Duodenal mucosa (tissue), 2 donors: ENCODE measurements around the gene CNTN5.

Source experiments
- H3K27ac ChIP-seq: one replicate; pipeline ENCODE4 v1.7.0; 2013; ENCODE audit warnings: low read depth, low read length
- H3K27me3 ChIP-seq, 2 donors: one replicate each; pipeline ENCODE4 v1.7.0; 2013; ENCODE audit warnings: low read length in 2 of 2, control low read depth in 1 of 2; ENCODE audit not compliant: insufficient read depth in 2 of 2, control insufficient read depth in 1 of 2
- H3K36me3 ChIP-seq, 2 donors: one replicate each; pipeline ENCODE4 v1.7.0; 2013; ENCODE audit warnings: low read length in 2 of 2, control low read depth in 1 of 2; ENCODE audit not compliant: insufficient read depth in 2 of 2, control insufficient read depth in 1 of 2
- H3K4me1 ChIP-seq, 2 donors: one replicate each; pipeline ENCODE4 v1.7.0; 2013; ENCODE audit warnings: low read length in 2 of 2, control low read depth in 1 of 2; ENCODE audit not compliant: insufficient read depth in 2 of 2, control insufficient read depth in 1 of 2
- H3K4me3 ChIP-seq, 2 donors: one replicate each; pipeline ENCODE4 v1.7.0; 2013; ENCODE audit warnings: low read length in 2 of 2, low read depth in 1 of 2
- H3K9ac ChIP-seq, 2 donors: one replicate each; pipeline ENCODE4 v1.7.0; 2013; ENCODE audit warnings: low read length in 2 of 2, low read depth in 1 of 2
- H3K9me3 ChIP-seq, 2 donors: one replicate each; pipeline ENCODE4 v1.7.0; 2013; ENCODE audit warnings: low read length in 2 of 2, control low read depth in 1 of 2; ENCODE audit not compliant: control insufficient read depth in 1 of 2

CNTN5 gene

GRCh38 chr11:100094121-100094865 is 1073.5 kb downstream of the CNTN5 start:
- H3K36me3 ChIP-seq, result no peaks in the 10 kb centered on the region
- H3K9me3 ChIP-seq, result no peaks in the 10 kb centered on the region
- H3K9ac ChIP-seq, result no peak overlapping the region
- no peaks in the 10 kb centered on the region for H3K27me3 ChIP-seq
- H3K4me1 ChIP-seq, result no peaks in the 10 kb centered on the region
- H3K4me3 ChIP-seq, result no peak overlapping the region
- no peak overlapping the region for H3K27ac ChIP-seq

GRCh38 chr11:100095809-100096208 is 1075.1 kb downstream of the CNTN5 start:
- H3K9me3 ChIP-seq, result no peaks in the 10 kb centered on the region
- no peak overlapping the region for H3K27ac ChIP-seq

GRCh38 chr11:100098560-100098959 is 1077.8 kb downstream of the CNTN5 start:
- H3K9me3 ChIP-seq, result peaks cover 0 to 5% of the 10 kb centered on the region in 2 donors
- no peaks in the 10 kb centered on the region for H3K27me3 ChIP-seq
- no peak overlapping the region for H3K9ac ChIP-seq
- no peak overlapping the region for H3K4me3 ChIP-seq
- H3K36me3 ChIP-seq, result no peaks in the 10 kb centered on the region
- H3K27ac ChIP-seq, result no peak overlapping the region
- H3K4me1 ChIP-seq, result no peaks in the 10 kb centered on the region

More at GRCh38 chr11:100095809-100096208, 1075.1 kb downstream of the CNTN5 start:
- no peak overlapping the region for H3K9ac ChIP-seq
- no peaks in the 10 kb centered on the region for H3K36me3 ChIP-seq
- no peaks in the 10 kb centered on the region for H3K4me1 ChIP-seq
- H3K4me3 ChIP-seq, result no peak overlapping the region
- H3K27me3 ChIP-seq, result no peaks in the 10 kb centered on the region

- no peak overlapping the region for H3K27ac ChIP-seq
- H3K9ac ChIP-seq, result no peak overlapping the region
- no peaks in the 10 kb centered on the region for H3K27me3 ChIP-seq
- peaks cover 0 to 5% of the 10 kb centered on the region in 2 donors for H3K9me3 ChIP-seq
- H3K36me3 ChIP-seq, result no peaks in the 10 kb centered on the region
- H3K4me3 ChIP-seq, result no peak overlapping the region
- no peaks in the 10 kb centered on the region for H3K4me1 ChIP-seq
These were observed 1084.7 kb downstream of the CNTN5 start for GRCh38 chr11:100105255-100105981.

GRCh38 chr11:100105982-100106358 is 1085.2 kb downstream of the CNTN5 start:
- Histone ChIP-seq H3K4me3 (no peak overlapping the region), H3K9ac (no peak overlapping the region), H3K27me3 (no peaks in the 10 kb centered on the region), H3K27ac (no peak overlapping the region), H3K4me1 (no peaks in the 10 kb centered on the region), H3K36me3 (no peaks in the 10 kb centered on the region), H3K9me3 (peaks cover 0 to 5% of the 10 kb centered on the region in 2 donors)

GRCh38 chr11:100119176-100119575 is 1098.4 kb downstream of the CNTN5 start:
- Histone ChIP-seq H3K27me3 (no peaks in the 10 kb centered on the region), H3K9me3 (no peaks in the 10 kb centered on the region), H3K36me3 (no peaks in the 10 kb centered on the region), H3K27ac (no peak overlapping the region), H3K9ac (no peak overlapping the region), H3K4me3 (no peak overlapping the region), H3K4me1 (no peaks in the 10 kb centered on the region)

GRCh38 chr11:100133114-100133513 is 1112.4 kb downstream of the CNTN5 start:
- Histone ChIP-seq H3K9ac (no peak overlapping the region), H3K36me3 (no peaks in the 10 kb centered on the region), H3K4me1 (no peaks in the 10 kb centered on the region), H3K4me3 (no peak overlapping the region), H3K9me3 (no peaks in the 10 kb centered on the region), H3K27me3 (no peaks in the 10 kb centered on the region), H3K27ac (no peak overlapping the region)

GRCh38 chr11:100141201-100141600 is 1120.5 kb downstream of the CNTN5 start:
- Histone ChIP-seq H3K27me3 (no peaks in the 10 kb centered on the region), H3K4me1 (no peaks in the 10 kb centered on the region), H3K4me3 (no peak overlapping the region), H3K9ac (no peak overlapping the region), H3K27ac (no peak overlapping the region), H3K9me3 (no peaks in the 10 kb centered on the region), H3K36me3 (no peaks in the 10 kb centered on the region)

GRCh38 chr11:100151944-100152343 is 1131.2 kb downstream of the CNTN5 start:
- no peaks in the 10 kb centered on the region for H3K9me3 ChIP-seq
- H3K27ac ChIP-seq, result no peak overlapping the region
- no peaks in the 10 kb centered on the region for H3K36me3 ChIP-seq
- H3K9ac ChIP-seq, result no peak overlapping the region
- no peak overlapping the region for H3K4me3 ChIP-seq
- no peaks in the 10 kb centered on the region for H3K4me1 ChIP-seq
- no peaks in the 10 kb centered on the region for H3K27me3 ChIP-seq

- no peaks in the 10 kb centered on the region for H3K36me3 ChIP-seq
- no peak overlapping the region for H3K4me3 ChIP-seq
- no peaks in the 10 kb centered on the region for H3K9me3 ChIP-seq
- H3K27me3 ChIP-seq, result no peaks in the 10 kb centered on the region
- H3K9ac ChIP-seq, result no peak overlapping the region
- H3K4me1 ChIP-seq, result no peaks in the 10 kb centered on the region
- no peak overlapping the region for H3K27ac ChIP-seq
These were observed 1132.0 kb downstream of the CNTN5 start for GRCh38 chr11:100152766-100153165.
